C4-2B (cell line): ENCODE measurements around the gene ADAM10.

Experiments used
- ZFX ChIP-seq: fragments of 450-650 bp; IDR thresholded peaks from 2 replicates; pipeline ENCODE4 v1.6.1; 2017
- TF ChIP-seq, protein P1 (sequence below): fragments of 450-650 bp; conservative IDR thresholded peaks from 2 replicates; pipeline ENCODE4 v1.5.1; 2017; ENCODE audit warnings: mild to moderate bottlenecking

DNA sequence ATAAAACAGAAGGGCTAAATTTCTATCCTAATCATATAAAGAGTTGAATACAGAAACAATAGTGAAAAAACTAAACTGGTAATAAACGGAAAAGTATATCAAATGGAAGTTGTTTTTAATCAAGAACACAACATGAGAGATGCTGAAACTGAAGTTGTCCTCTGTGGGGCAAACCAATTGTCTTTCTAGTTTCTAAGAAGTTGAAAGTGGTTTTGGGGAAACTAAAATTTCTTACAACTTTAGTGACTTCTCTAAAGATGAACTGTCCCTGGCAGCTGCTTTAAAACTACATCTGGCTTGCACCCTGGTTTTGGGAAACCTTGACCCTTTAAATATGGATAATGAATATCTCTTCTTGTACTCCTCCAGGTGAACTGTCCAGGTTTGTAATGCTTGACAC, 155.6 kb downstream of the ADAM10 start:
- TF ChIP-seq, protein P1, sequence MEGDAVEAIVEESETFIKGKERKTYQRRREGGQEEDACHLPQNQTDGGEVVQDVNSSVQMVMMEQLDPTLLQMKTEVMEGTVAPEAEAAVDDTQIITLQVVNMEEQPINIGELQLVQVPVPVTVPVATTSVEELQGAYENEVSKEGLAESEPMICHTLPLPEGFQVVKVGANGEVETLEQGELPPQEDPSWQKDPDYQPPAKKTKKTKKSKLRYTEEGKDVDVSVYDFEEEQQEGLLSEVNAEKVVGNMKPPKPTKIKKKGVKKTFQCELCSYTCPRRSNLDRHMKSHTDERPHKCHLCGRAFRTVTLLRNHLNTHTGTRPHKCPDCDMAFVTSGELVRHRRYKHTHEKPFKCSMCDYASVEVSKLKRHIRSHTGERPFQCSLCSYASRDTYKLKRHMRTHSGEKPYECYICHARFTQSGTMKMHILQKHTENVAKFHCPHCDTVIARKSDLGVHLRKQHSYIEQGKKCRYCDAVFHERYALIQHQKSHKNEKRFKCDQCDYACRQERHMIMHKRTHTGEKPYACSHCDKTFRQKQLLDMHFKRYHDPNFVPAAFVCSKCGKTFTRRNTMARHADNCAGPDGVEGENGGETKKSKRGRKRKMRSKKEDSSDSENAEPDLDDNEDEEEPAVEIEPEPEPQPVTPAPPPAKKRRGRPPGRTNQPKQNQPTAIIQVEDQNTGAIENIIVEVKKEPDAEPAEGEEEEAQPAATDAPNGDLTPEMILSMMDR = no peak
- no peak for TF ChIP-seq ZFX
